ENCODE measurements around the gene INPP5B.
A peak's percentile ranks its signal among the peaks of the same experiment; 100 is the strongest.

The INPP5B gene

DNA sequence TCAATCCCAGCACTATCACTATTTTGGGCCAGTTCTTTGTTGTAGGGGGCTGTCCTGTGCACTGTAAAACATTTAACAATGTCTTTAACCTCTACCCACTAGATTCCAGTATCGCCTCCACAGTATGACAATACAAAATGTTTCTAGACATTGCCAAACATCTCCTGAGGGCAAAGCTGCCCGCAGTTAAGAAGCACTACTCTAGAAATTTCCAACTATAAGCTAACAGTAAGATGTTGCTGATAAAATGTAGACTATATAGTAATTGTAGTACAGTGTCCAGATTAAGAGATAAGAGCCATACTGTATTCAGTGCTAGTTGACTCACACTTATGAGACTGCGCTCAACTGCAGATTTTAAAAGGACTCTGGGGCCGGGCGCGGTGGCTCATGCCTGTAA, 92.4 kb downstream of the INPP5B start:
- DNase-seq, result no peak
- in situ Hi-C loops (cut with HindIII; ENCODE audit: low pct_ligation_motif_present, low pct_unique_long_range_greater_than_20kb, low sequenced_read_pairs), result no loop called here

DNA sequence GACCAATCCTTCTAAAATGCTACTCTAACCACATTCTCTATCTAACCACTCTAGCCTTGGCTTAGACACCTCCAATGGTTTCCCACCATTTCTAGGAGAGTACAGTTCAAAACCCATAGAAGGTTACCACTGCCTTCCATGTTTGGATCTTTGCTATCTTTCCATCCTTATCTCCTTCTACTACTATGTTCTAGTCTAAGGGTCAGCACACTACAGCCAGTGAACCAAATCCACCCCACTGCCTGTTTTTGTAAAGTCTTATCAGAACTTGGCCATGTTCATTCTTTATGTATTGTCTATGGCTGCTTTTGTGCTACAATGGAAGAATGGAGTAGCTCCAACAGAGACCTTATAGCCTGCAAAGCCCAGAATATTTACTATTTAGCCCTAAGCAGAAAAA, 93.7 kb downstream of the INPP5B start:
- no peak for DNase-seq
- in situ Hi-C loops (cut with HindIII; ENCODE audit: low pct_ligation_motif_present, low pct_unique_long_range_greater_than_20kb, low sequenced_read_pairs), result no loop called here

DNA sequence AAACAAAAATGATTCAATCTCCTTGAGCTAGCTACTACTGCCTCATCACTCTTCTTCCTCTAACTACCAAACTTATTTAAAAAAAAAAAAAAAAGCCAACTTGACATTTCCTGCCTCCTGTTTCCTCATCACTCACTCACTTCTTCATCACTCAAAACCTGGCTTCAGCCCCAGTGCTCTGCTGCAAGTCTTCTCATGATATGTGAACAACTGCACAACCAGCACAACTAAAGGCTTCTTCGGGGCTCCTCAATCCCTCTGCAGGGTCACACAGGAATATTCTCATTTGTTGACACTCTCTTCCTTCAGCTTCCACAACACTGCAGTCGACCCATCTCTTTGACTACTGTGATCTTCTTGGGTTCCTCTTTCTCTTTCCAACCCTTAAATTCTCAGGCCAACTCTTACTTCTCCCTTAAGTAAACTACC, 95.1 kb downstream of the INPP5B start:
- DNase-seq, result no peak
- in situ Hi-C loops (cut with HindIII; ENCODE audit: low pct_ligation_motif_present, low pct_unique_long_range_greater_than_20kb, low sequenced_read_pairs), result no loop called here

DNA sequence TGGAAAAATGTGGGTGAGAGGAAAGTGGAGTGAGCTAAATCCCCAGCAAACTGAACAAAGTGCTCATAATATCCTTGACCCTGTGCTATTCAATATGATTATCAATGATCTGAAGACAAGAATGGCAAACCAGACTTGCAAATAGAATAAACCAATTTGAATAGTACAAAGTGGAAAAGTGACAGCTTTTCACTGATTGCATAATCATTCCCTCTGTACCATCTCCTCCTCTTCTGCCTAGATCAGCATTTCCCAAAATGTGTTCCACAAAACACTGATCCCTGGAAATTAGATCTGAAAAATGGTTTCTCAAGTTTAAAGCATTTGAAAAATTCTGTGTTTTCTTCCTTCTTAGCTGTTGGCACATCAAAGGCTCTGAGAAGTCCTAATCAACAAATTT, 95.6 kb downstream of the INPP5B start:
- in situ Hi-C loops (cut with HindIII; ENCODE audit: low pct_ligation_motif_present, low pct_unique_long_range_greater_than_20kb, low sequenced_read_pairs), result no loop called here
- no peak for DNase-seq

DNA sequence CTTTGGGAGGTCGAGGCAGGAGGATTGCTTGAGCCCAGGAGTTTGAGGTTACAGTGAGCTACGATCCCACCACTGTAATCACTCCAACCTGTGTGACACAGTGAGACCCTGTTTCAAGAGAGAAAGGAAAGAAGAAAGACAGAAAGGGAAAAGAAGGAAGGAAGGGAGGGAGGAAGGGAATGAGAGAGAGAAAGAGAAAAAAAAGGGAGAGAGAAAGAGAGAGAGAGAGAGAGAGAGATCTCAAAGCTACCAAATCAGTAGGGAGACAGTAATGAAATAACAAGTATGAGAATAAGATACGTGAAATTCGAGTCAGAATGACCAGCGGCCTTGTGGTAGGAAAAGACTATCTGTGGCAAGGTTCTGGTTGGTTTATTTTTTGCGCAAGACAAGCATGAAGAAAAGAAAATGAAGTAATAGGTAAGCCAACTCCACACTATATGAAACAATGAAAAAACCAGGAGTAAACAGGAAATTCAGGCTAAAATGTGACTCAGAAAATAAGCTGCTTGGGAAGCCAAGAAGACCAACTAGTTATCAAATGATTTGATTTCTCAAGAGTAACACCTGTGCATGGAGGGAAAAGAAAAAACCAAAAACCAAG, 96.4 kb downstream of the INPP5B start:
- in situ Hi-C loops (cut with HindIII; ENCODE audit: low pct_ligation_motif_present, low pct_unique_long_range_greater_than_20kb, low sequenced_read_pairs), result no loop called here
- peak; percentile 18 for DNase-seq

DNA sequence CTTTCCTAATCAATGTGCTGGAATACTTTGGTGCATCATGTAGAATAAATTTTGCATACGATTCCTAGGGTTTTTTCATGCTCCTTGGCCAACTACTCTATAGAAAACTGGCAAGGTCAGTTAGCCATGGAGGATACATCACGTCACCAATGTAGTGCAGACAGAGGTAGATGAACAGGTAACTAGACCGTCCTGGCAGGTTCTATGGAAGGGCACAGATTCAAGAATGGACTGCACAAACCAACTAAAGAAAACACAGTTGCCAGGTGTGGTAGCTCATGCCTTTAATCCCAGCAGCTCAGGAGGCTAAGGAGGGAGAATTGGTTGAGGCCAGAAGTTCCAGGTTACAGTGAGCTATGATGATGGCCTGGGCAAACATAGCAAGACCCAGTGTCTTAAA, 97.4 kb downstream of the INPP5B start:
- in situ Hi-C loops (cut with HindIII; ENCODE audit: low pct_ligation_motif_present, low pct_unique_long_range_greater_than_20kb, low sequenced_read_pairs), result no loop called here
- DNase-seq, result no peak

DNA sequence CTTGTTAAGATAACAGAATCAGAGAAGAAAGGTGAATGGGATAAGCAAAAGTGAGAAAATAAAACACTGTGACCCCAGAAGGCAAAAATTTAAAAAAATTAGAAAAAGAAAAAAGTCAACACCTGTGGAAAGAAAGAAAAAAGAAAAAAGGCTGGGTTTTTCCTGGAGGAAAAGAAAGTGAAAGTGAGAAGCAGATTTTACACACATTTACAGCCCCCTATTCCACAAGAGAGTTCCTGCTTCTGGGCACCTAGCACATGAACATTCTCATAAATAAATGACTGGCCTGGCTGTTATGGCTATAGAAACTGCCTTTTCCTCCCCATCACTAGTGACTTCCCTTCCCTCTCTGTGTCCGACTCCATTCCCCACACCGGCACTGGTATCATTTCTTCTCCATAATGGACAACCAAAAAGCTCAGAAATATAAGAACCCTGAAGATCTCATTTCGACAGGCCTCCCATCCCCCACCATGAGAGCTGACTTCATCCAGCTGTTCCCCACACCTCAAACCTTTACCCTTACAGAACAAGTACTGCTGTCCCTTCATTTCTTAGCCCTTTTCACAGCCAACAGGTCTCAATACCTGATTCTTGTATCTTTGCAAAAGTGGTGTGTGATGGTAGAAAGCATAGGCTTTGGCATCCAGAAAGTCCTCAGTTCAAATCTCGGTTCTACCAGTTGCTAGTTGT, 100.1 kb downstream of the INPP5B start:
- DNase-seq, result no peak
- in situ Hi-C loops (cut with HindIII; ENCODE audit: low pct_ligation_motif_present, low pct_unique_long_range_greater_than_20kb, low sequenced_read_pairs), result no loop called here

DNA sequence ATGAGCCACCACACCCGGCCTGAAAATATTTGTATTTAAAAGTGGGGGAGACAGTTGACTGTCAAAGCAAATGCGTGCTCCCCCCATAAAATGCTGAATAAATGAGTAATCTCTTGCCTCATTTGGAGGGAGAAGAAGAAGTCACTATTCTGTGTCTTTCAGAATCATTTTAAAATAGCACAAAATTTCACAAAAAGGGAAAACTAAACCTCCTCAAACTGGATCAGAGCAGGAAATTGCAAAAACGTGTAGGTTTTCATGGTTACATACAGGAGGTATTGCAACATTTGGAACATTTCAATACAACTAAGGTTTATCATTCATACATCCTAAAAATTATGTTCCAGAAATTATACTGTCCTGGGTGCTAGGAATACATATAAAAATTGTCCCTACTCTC, 101.1 kb downstream of the INPP5B start:
- in situ Hi-C loops (cut with HindIII; ENCODE audit: low pct_ligation_motif_present, low pct_unique_long_range_greater_than_20kb, low sequenced_read_pairs), result no loop called here
- DNase-seq, result no peak

DNA sequence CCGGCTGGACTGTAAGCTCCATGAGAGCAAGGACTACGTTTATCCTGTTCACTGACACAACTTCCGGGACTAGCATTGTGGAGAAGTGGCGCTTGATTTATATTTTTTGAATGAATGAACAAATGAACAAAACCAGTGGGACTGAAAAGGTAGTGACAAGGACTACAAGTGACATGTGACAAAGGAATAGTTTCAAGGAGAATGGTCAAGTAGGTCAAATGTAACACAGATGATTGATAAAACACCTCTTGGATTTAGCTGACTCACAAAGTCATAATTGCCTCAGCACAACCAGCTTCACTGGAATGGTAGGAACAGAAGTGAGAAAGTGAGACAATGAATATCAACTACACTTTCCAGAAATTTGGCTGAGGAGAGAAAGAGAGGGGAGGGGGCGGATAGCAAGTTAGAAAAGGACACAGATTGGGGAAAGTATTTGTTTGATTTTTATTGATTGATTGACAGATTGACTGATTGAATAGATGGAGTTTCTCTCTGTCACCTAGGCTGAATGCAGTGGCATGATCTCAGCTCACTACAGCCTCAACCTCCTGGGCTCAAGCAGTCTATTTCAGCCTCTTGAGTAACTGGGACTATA, 101.7 kb downstream of the INPP5B start:
- in situ Hi-C loops (cut with HindIII; ENCODE audit: low pct_ligation_motif_present, low pct_unique_long_range_greater_than_20kb, low sequenced_read_pairs), result no loop called here
- DNase-seq, result no peak

DNA sequence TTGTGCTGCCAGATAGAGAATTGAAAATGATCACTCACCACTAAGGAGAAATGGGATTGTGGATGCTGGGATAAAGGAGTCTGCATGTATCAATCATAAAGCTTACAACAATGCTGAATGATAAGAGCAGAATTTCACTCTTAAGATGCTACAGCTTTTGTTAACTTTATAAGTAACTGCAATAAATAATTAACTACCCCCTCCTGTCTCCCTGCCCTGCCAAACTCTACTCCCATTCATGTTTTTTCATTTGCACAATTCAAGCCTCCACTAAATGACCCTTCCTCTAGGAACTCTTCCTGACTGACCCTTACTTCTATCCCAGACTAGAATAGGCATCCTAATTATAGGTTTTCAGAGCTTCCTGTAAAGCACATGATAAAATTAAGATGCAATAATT, 102.3 kb downstream of the INPP5B start:
- in situ Hi-C loops (cut with HindIII; ENCODE audit: low pct_ligation_motif_present, low pct_unique_long_range_greater_than_20kb, low sequenced_read_pairs), result no loop called here
- DNase-seq, result peak; percentile 39

DNA sequence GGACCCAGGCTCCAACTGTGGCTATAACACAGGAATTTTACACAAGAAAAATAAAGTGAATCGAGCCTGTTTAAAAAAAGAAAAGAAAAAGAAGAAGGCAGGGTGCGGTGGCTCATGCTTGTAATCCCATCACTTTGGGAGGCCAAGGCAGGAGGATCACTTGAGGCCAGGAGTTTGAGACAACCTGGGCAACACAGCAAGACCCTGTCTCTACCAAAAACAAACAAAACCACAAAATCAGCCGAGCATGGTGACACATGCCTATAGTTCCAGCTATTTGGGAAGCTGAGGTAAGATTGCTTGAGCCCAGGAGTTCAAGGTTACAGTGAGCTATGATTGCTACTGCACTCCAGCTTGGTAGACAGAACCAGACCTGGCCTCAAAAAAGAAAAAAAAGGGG, 105.2 kb downstream of the INPP5B start:
- in situ Hi-C loops (cut with HindIII; ENCODE audit: low pct_ligation_motif_present, low pct_unique_long_range_greater_than_20kb, low sequenced_read_pairs), result no loop called here
- no peak for DNase-seq

DNA sequence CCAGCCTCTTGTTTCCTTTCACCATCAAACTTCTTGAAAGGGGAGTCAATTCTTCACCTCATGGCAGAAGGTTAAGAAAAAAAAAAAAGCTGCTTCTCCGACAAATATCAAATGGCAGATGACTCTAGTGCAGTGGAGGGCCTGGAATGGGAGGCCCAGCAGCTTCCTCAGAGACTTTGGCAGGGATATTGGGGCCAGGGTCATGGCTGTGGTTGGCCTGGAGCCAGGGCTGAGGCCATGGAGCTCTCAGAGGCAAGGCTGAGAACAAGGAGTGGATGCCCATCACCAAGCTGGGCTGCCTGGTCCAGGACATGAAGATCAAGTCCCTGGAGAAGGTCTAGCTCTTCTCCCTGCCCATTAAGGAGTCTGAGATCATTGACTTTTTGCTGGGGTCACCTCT, 106.1 kb downstream of the INPP5B start:
- in situ Hi-C loops (cut with HindIII; ENCODE audit: low pct_ligation_motif_present, low pct_unique_long_range_greater_than_20kb, low sequenced_read_pairs), result no loop called here
- DNase-seq, result no peak

DNA sequence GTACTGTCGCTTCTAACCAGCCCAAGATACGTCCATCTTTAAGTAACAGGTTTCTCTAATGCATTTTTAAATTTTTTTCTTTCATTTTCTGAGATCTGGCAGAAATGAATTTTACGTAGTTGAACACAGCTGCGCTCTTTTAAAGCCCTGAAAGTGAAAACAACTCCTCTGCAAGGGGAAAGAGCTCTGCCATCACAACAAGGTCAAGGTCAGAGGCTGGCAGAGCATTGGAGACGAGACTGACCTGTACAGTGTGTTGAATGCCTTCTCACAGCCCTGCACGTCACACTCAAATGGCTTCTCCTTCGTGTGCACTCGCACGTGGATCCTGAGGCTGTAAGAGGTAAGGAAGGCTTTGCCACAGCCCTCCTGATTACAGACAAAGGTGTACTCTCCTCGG, 107.2 kb downstream of the INPP5B start:
- in situ Hi-C loops (cut with HindIII; ENCODE audit: low pct_ligation_motif_present, low pct_unique_long_range_greater_than_20kb, low sequenced_read_pairs), result no loop called here
- DNase-seq, result no peak

DNA sequence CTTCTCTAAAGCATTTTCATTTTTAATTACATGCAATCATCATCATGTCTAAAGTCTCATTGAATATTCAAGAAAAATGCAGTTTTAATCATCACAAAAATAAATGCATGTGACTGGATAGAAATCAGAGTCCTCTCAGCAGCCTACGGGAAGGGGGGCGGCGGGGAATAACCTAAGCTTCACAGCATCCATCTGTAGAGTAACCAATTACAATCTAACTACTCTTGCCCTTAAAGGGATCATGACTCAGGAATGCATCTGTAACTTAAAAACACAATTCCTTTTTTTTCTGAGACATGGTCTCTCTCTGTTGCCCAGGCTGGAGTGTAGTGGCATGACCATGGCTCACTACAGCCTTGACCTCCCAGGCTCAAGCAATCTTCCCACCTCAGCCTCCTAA, 110.1 kb downstream of the INPP5B start:
- in situ Hi-C loops (cut with HindIII; ENCODE audit: low pct_ligation_motif_present, low pct_unique_long_range_greater_than_20kb, low sequenced_read_pairs), result no loop called here

DNA sequence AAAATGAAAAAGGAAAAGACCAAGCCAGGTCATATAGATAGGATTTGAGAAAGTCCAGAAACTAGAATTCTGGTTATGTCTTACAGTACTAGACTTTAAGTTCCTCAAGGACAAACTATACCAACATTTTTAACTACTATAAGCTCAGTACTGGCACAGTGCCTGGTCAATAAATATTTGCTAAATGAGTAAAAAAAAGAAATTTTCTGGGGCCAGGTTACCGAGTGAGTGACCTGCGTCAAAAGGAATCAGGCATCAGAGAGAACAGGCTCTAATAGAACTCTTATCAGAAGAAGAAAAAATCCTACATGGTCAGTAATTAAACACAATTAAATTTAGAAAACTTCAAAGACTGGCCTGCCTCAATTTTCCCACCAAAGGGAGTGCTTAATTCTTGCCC, 115.0 kb downstream of the INPP5B start:
- in situ Hi-C loops (cut with HindIII; ENCODE audit: low pct_ligation_motif_present, low pct_unique_long_range_greater_than_20kb, low sequenced_read_pairs), result no loop called here
- DNase-seq, result no peak

More for the DNA sequence above, 110.1 kb downstream of the INPP5B start:
- DNase-seq, result no peak

DNA sequence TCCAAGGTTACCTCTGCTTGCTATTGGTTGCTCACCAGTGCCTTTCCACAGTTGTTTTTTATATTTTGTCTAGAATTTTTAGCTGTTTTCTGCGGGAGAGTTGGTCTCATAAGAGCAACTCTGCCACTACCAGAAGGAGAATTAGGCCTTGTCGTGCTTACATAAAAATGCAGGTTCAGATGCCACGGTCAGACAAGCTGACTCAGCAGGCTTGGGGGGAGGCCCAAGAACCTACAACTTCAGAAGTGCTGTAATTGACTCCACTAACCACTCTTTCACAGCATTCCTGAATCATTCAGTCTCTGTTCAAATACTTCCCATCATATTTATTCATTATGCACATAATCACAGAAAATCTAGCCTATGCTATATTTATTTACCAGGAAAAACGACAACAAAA, 115.7 kb downstream of the INPP5B start:
- in situ Hi-C loops (cut with HindIII; ENCODE audit: low pct_ligation_motif_present, low pct_unique_long_range_greater_than_20kb, low sequenced_read_pairs), result no loop called here
- no peak for DNase-seq

DNA sequence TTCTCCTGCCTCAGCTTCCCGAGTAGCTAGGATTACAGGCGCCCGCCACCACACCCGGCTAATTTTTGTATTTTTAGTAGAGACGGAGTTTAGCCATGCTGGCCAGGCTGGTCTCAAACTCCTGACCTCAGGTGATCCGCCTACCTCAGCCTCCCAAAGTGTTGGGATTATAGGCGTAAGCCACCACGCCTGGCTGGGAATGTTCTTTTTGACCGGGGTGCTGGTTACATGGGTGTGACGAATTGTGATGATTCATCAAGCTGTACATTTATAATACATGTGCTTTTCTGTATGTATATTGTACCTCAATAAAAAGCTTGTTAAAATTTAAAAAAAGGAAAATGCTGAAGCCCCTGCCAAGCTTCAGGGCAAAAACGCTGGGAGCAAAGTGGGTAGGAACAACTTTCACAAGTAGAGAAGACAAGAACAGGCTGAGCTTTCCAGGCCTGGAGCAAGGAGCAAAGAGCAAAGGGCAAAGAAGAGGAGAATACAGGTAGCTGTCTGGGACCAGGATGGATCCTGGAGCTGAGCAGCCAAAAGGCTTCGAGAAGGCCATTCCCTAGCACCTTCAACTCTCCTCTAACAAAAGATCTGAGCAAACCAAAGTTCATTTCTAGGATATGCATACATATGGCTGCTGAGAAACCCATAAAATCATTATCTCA, 118.3 kb downstream of the INPP5B start:
- no peak for DNase-seq
- in situ Hi-C loops (cut with HindIII; ENCODE audit: low pct_ligation_motif_present, low pct_unique_long_range_greater_than_20kb, low sequenced_read_pairs), result no loop called here

DNA sequence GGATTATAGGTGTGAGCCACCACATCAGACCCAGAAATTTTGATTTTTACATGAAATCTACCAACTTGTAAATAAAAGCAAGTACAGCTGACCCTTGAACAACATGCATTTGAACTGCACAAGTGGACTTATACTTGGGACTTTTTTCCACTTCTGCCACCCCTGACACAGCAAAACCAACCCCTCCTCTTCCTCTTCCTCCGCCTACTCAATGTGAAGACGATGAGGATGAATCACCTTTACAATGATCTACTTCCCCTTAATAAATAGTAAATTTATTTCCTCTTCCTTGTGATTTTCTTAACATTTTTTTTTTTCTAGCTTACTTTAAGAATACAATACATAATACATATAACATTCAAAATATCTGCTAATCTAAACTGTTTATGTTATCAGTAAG, 121.3 kb downstream of the INPP5B start:
- no peak for DNase-seq
- in situ Hi-C loops (cut with HindIII; ENCODE audit: low pct_ligation_motif_present, low pct_unique_long_range_greater_than_20kb, low sequenced_read_pairs), result no loop called here

DNA sequence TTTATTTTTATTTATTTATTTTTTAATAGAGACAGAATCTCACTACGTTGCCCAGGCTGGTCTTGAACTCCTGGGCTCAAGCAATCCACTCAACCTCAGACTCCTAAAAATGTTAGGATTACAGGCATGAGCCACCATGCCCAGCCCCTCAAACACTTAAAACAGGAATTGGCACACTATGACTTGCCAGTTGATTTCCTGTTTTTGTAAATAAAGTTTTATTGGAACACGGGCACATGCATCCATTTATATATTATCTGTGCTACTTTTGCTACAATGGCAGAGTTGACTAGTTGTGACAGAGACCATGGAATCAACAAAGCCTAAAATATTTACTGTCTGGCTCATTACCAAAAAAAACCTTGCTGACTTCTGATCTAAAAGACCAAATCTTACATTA, 122.9 kb downstream of the INPP5B start:
- no peak for DNase-seq
- in situ Hi-C loops (cut with HindIII; ENCODE audit: low pct_ligation_motif_present, low pct_unique_long_range_greater_than_20kb, low sequenced_read_pairs), result no loop called here

Measured in ACHN (cell line).